GM12892 (cell line): ENCODE measurements around the gene CASKIN1.

ENCODE experiments used
- POLR2A ChIP-seq: IDR thresholded peaks from 2 replicates; pipeline ENCODE4 v1.6.1; 2011; ENCODE audit warnings: low read depth, low read length, control low read depth
- POLR2AphosphoS5 ChIP-seq: IDR thresholded peaks from 2 replicates; pipeline ENCODE4 v1.6.1; 2011; ENCODE audit warnings: low read depth, low read length, control low read depth
- TAF1 ChIP-seq: IDR thresholded peaks from 2 replicates; pipeline ENCODE4 v1.6.1; 2011; ENCODE audit warnings: low read depth, mild to moderate bottlenecking, control low read depth, low read length, borderline replicate concordance

GRCh38 chr16:2165861-2166260 is 30.5 kb downstream of the CASKIN1 start:
- TF ChIP-seq POLR2A (no peak), POLR2AphosphoS5 (no peak), TAF1 (no peak)
